Stimulated activated CD4-positive, alpha-beta T cell treated with anti-CD3 and anti-CD28 coated beads, Interleukin-15, amount 100 ng/mL, for 48 hours (primary cell): ENCODE results near the gene DPP4.
A peak's percentile ranks its signal among the peaks of the same experiment; 100 is the strongest.
"Not testable (repeated sequence)": the region's sequence is repeated elsewhere in the genome, so short reads cannot be mapped to it uniquely, and the experiment has no call there.

Source experiments
- DNase-seq, 2 donors: peaks; one replicate each; pipeline ENCODE4 v3.0.0-alpha.2; 2020; ENCODE audit warnings: low read depth in 2 of 2

Gene DPP4

GRCh38 chr2:162058973-162059668, 14.9 kb downstream of the DPP4 start:
- DNase-seq, result peak in 1 of 2 donors; percentile 21

GRCh38 chr2:162057426-162057825, 16.6 kb downstream of the DPP4 start:
- DNase-seq, result no peak

- no peak for DNase-seq
Measured at GRCh38 chr2:162056796-162057399, 17.1 kb downstream of the DPP4 start.

- no peak for DNase-seq
Measured at GRCh38 chr2:162053808-162054155, 20.2 kb downstream of the DPP4 start.

GRCh38 chr2:162053066-162053807, 20.8 kb downstream of the DPP4 start:
- no peak for DNase-seq

GRCh38 chr2:162050513-162050961, 23.5 kb downstream of the DPP4 start:
- DNase-seq, result no peak

- not testable (repeated sequence) for DNase-seq
Measured at GRCh38 chr2:162049089-162049488, 24.9 kb downstream of the DPP4 start.

GRCh38 chr2:162044586-162044985, 29.4 kb downstream of the DPP4 start:
- no peak for DNase-seq

GRCh38 chr2:162043132-162043531, 30.9 kb downstream of the DPP4 start:
- no peak for DNase-seq

- no peak for DNase-seq
Measured at GRCh38 chr2:162041485-162041884, 32.5 kb downstream of the DPP4 start.

GRCh38 chr2:162038725-162039124, 35.3 kb downstream of the DPP4 start:
- DNase-seq, result no peak

GRCh38 chr2:162037886-162038285, 36.1 kb downstream of the DPP4 start:
- no peak for DNase-seq

- DNase-seq, result no peak
Measured at GRCh38 chr2:162037028-162037795, 36.8 kb downstream of the DPP4 start.

GRCh38 chr2:162035981-162036380, 38.0 kb downstream of the DPP4 start:
- no peak for DNase-seq

GRCh38 chr2:162030363-162031190, 43.4 kb downstream of the DPP4 start:
- no peak for DNase-seq

- no peak for DNase-seq
Measured at GRCh38 chr2:162029287-162029901, 44.6 kb downstream of the DPP4 start.

GRCh38 chr2:162028511-162028910, 45.5 kb downstream of the DPP4 start:
- no peak for DNase-seq

GRCh38 chr2:162025121-162025911, 48.7 kb downstream of the DPP4 start:
- DNase-seq, result no peak

- no peak for DNase-seq
Measured at GRCh38 chr2:162022290-162022945, 51.6 kb downstream of the DPP4 start.
